Measurements from ENCODE around the gene PACSIN2.

GRCh38 chr22:42961810-42962209 is 53.1 kb downstream of the PACSIN2 start:
- no peak for TF ChIP-seq CTCF (IDR thresholded peaks at IDR 0.05)
- TF ChIP-seq POLR2A (IDR thresholded peaks at IDR 0.05): no peak
